MCF 10A (cell line): ENCODE measurements around the gene SLC25A15. TPM values are rescaled to one million over a fixed set of nuclear protein-coding genes. Genes with fewer than 3 reads are reported as not detected.

Source experiments
- BruUV-seq: library from RNA; stranded (reverse); fragments of 400-500 nt; replicated peaks from 2 replicates; lab custom pipeline; 2021; lab: Mats Ljungman, UMichigan
- CTCF ChIA-PET: fragments of 300-600 bp; sonication (Branson Sonifier 250); formaldehyde crosslinking; extraction: SDS; loops from one replicate; lab custom pipeline; 2021; ENCODE audit warnings: antibody characterized with exemption, inconsistent platforms; lab: Yijun Ruan, JAX
- POLR2A ChIA-PET: fragments of 300-600, 350-650 bp; sonication (Branson Sonifier 250); formaldehyde crosslinking; extraction: SDS; loops from one replicate; lab custom pipeline; 2020; ENCODE audit warnings: antibody characterized with exemption, inconsistent platforms; lab: Yijun Ruan, JAX
- DNase-seq: peaks from one replicate; pipeline ENCODE4 v3.0.0-alpha.2; 2018; ENCODE audit not compliant: unreplicated experiment
- H3K27ac Mint-ChIP-seq: one replicate; pipeline ENCODE4 v1.8.0; 2022; ENCODE audit warnings: mild to moderate bottlenecking, low read depth, mixed read lengths; ENCODE audit not compliant: unreplicated experiment
- H3K27me3 Mint-ChIP-seq: one replicate; pipeline ENCODE4 v1.8.0; 2022; ENCODE audit warnings: mixed read lengths; ENCODE audit not compliant: insufficient read depth, unreplicated experiment
- H3K36me3 Mint-ChIP-seq: one replicate; pipeline ENCODE4 v1.8.0; 2022; ENCODE audit warnings: mild to moderate bottlenecking, moderate library complexity, mixed read lengths; ENCODE audit not compliant: insufficient read depth, unreplicated experiment
- H3K4me1 Mint-ChIP-seq: one replicate; pipeline ENCODE4 v1.8.0; 2022; ENCODE audit warnings: mixed read lengths; ENCODE audit not compliant: insufficient read depth, unreplicated experiment
- H3K4me3 Mint-ChIP-seq: one replicate; pipeline ENCODE4 v1.8.0; 2022; ENCODE audit warnings: mild to moderate bottlenecking, moderate library complexity, mixed read lengths; ENCODE audit not compliant: unreplicated experiment
- H3K9me3 Mint-ChIP-seq: one replicate; pipeline ENCODE4 v1.8.0; 2022; ENCODE audit warnings: mixed read lengths; ENCODE audit not compliant: unreplicated experiment
- CTCF ChIP-seq: fragments of 200-600 bp; IDR thresholded peaks from one replicate; pipeline ENCODE4 v1.8.0; 2022; ENCODE audit warnings: antibody characterized with exemption, mild to moderate bottlenecking; ENCODE audit not compliant: unreplicated experiment
- intact Hi-C: fragments of 100-400 bp; cut with micrococcal nuclease; formaldehyde crosslinking; loops from 2 replicates; pipeline ENCODE4 v1.14.1; 2022
- total RNA-seq: library from RNA; stranded (reverse); gene quantifications from 2 replicates; pipeline ENCODE4 v1.2.3, GENCODE V29; 2022

SLC25A15 gene
- total RNA-seq, 1 experiment from 2014 or later: 15.5 TPM

- no peaks in the 10 kb centered on the region for H3K27me3 Mint-ChIP-seq
- peaks cover 22% of the 10 kb centered on the region for H3K36me3 Mint-ChIP-seq
- DNase-seq: no peak
- TF ChIP-seq CTCF: no peak
- peaks cover 9% of the 10 kb centered on the region for H3K4me1 Mint-ChIP-seq
- ChIA-PET POLR2A (no interaction called here), CTCF (interaction anchor here (4.7 kb wide), 1 partner anchor 12 kb away, joined by 29 read pairs; no protein-coding TSS in a partner anchor)
- H3K27ac Mint-ChIP-seq: no peak overlapping the region
- H3K4me3 Mint-ChIP-seq: no peak overlapping the region
- intact Hi-C loops: no loop called here
- BruUV-seq: no TSS peak
- H3K9me3 Mint-ChIP-seq: no peaks in the 10 kb centered on the region
Observed at GRCh38 chr13:40765602-40766001, 23.8 kb upstream of the SLC25A15 start.

- peaks cover 9% of the 10 kb centered on the region for H3K4me1 Mint-ChIP-seq
- H3K27ac Mint-ChIP-seq: peak overlapping the region; percentile 91
- TF ChIP-seq CTCF: no peak
- H3K36me3 Mint-ChIP-seq: peaks cover 15% of the 10 kb centered on the region
- H3K9me3 Mint-ChIP-seq: no peaks in the 10 kb centered on the region
- H3K27me3 Mint-ChIP-seq: no peaks in the 10 kb centered on the region
- no peak for DNase-seq
- peak overlapping the region; percentile 94 for H3K4me3 Mint-ChIP-seq
- intact Hi-C loops: no loop called here
- CTCF ChIA-PET: interaction anchor here (1.6 kb wide), 1 partner anchor 24 kb away, joined by 3 read pairs; no protein-coding TSS in a partner anchor
- BruUV-seq: no TSS peak
- POLR2A ChIA-PET: interaction anchor here (0.6 to 2.0 kb wide), 7 partner anchors 10 to 1734 kb away, joined by 3 to 12 read pairs (median 4); partner anchors contain the start of genes NHLRC3, PROSER1, SLC25A15 and WBP4
Observed at GRCh38 chr13:40769970-40770369, 19.4 kb upstream of the SLC25A15 start.

GRCh38 chr13:40770609-40770933 is 18.8 kb upstream of the SLC25A15 start:
- H3K4me3 Mint-ChIP-seq: peak overlapping the region; percentile 94
- BruUV-seq: TSS peak; percentile 73
- CTCF ChIA-PET: interaction anchor here (0.6 kb wide), 1 partner anchor 640 kb away, joined by 3 read pairs; no protein-coding TSS in a partner anchor

More at GRCh38 chr13:40770609-40770933, 18.8 kb upstream of the SLC25A15 start:
- peak overlapping the region; percentile 91 for H3K27ac Mint-ChIP-seq
- POLR2A ChIA-PET: interaction anchor here (0.6 to 2.0 kb wide), 7 partner anchors 11 to 1734 kb away, joined by 3 to 12 read pairs (median 4); partner anchors contain the start of genes NHLRC3, PROSER1, SLC25A15 and WBP4
- TF ChIP-seq CTCF: no peak
- DNase-seq: no peak
- intact Hi-C loops: no loop called here
- peaks cover 9% of the 10 kb centered on the region for H3K4me1 Mint-ChIP-seq
- H3K36me3 Mint-ChIP-seq: peaks cover 15% of the 10 kb centered on the region
- H3K27me3 Mint-ChIP-seq: no peaks in the 10 kb centered on the region
- no peaks in the 10 kb centered on the region for H3K9me3 Mint-ChIP-seq
